SH-SY5Y (cell line): Measurements from ENCODE around the gene TOMM70.

ENCODE experiments used
- GATA2 ChIP-seq: IDR thresholded peaks from 2 replicates; pipeline ENCODE4 v1.6.1; 2011; ENCODE audit warnings: mild to moderate bottlenecking, low read depth, low read length
- GATA3 ChIP-seq: IDR thresholded peaks from 2 replicates; pipeline ENCODE4 v1.6.1; 2011; ENCODE audit warnings: low read depth, mild to moderate bottlenecking, low read length, moderate library complexity

DNA sequence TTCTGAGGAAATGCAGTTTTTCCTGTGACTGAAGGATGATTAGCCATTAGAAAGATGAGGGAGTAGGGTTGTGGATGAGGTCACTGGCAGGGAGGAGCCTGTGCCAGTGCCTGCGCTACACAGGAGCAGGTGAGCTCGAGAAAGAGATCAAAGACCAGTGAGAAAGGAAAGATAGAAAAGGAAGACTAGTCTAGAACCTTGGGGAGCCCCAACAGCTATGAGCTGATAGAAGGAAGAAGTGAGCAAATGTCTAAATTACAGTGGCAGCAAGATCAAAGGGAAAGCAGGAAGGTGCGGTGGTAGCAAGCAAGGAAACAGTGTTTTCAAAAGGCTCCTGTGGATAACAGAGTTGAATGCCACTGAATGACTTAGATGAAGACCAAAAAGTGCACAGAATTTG, 40.0 kb upstream of the TOMM70 start:
- TF ChIP-seq GATA3 (no peak), GATA2 (no peak)
